22Rv1 (cell line): ENCODE results near the gene KLHL29.

ENCODE experiments used
- CTCF ChIP-seq: fragments of 450-650 bp; IDR thresholded peaks from 2 replicates; pipeline ENCODE4 v1.5.1; 2017; ENCODE audit warnings: mild to moderate bottlenecking
- ZFX ChIP-seq: fragments of 450-650 bp; IDR thresholded peaks from 2 replicates; pipeline ENCODE4 v1.6.1; 2017; ENCODE audit warnings: antibody characterized with exemption, borderline replicate concordance

- TF ChIP-seq CTCF = no peak
- no peak for TF ChIP-seq ZFX
Observed at GRCh38 chr2:23388756-23389514, 4.0 kb downstream of the KLHL29 start.
